HFFc6 (cell line): ENCODE measurements around the gene GPR176. TPM values are rescaled to one million over a fixed set of nuclear protein-coding genes. Genes with fewer than 3 reads are reported as not detected.
A peak's percentile ranks its signal among the peaks of the same experiment; 100 is the strongest.

Experiments
- DNase-seq: peaks from one replicate; pipeline ENCODE4 v3.0.0-alpha.2; 2018
- H3K27ac Mint-ChIP-seq: 2 replicates; pipeline ENCODE4 v1.8.0; 2020; ENCODE audit warnings: mild to moderate bottlenecking, mixed read lengths
- H3K27me3 Mint-ChIP-seq: 2 replicates; pipeline ENCODE4 v1.8.0; 2021; ENCODE audit warnings: mild to moderate bottlenecking, moderate library complexity, mixed read lengths; ENCODE audit not compliant: insufficient read depth
- H3K36me3 Mint-ChIP-seq: 2 replicates; pipeline ENCODE4 v1.8.0; 2021; ENCODE audit warnings: low read depth, mixed read lengths
- H3K4me1 Mint-ChIP-seq: 2 replicates; pipeline ENCODE4 v1.8.0; 2020; ENCODE audit warnings: low read depth, mixed read lengths
- H3K4me3 Mint-ChIP-seq: 2 replicates; pipeline ENCODE4 v1.8.0; 2020; ENCODE audit warnings: mild to moderate bottlenecking, moderate library complexity, mixed read lengths
- H3K9me3 Mint-ChIP-seq: 2 replicates; pipeline ENCODE4 v1.8.0; 2020; ENCODE audit warnings: mild to moderate bottlenecking, mixed read lengths
- CTCF ChIP-seq: fragments of 200-600 bp; sonication (generic); IDR thresholded peaks from 2 replicates; pipeline ENCODE4 v1.5.0; 2021; ENCODE audit warnings: antibody characterized with exemption, mild to moderate bottlenecking
- total RNA-seq, 6 experiments: library from RNA; stranded (reverse); fragmentation: NEBNext Ultra II Directional; extraction: Animal tissue kit (Norgen Biotek cat#: 25700); gene quantifications; 2 replicates in 1 of 6; 3 replicates in 5 of 6; pipeline ENCODE4 v1.2.3, GENCODE V29; 2021

The GPR176 gene
- total RNA-seq, 6 experiments from 2014 or later, result 151 to 193 (median 169) TPM

DNA sequence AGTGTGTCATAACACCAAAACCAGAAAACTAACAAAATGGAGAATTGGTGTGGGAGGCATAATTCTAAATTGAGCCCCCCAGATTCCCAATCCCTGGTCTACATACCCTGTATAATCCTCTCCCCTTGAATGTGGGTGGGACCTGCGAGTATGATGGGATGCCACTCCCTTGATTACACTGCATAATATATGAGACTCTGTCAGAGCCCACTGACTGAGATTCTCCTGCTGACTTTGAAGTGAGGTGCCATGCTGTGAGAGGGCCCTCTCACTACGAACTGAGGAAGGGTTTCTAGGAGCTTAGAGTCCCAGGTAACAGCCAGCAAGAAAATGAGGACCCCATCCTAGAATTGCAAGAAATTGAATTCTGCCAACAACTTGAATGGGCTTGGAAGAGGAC is 49.5 kb downstream of the GPR176 start:
- no peak for DNase-seq
- Mint-ChIP-seq H3K9me3 (no peaks in the 10 kb centered on the region), H3K36me3 (peaks cover 40% of the 10 kb centered on the region), H3K27me3 (peaks cover 4% of the 10 kb centered on the region), H3K4me1 (peaks cover 88% of the 10 kb centered on the region), H3K27ac (no peak overlapping the region), H3K4me3 (no peak overlapping the region)
- no peak for TF ChIP-seq CTCF

DNA sequence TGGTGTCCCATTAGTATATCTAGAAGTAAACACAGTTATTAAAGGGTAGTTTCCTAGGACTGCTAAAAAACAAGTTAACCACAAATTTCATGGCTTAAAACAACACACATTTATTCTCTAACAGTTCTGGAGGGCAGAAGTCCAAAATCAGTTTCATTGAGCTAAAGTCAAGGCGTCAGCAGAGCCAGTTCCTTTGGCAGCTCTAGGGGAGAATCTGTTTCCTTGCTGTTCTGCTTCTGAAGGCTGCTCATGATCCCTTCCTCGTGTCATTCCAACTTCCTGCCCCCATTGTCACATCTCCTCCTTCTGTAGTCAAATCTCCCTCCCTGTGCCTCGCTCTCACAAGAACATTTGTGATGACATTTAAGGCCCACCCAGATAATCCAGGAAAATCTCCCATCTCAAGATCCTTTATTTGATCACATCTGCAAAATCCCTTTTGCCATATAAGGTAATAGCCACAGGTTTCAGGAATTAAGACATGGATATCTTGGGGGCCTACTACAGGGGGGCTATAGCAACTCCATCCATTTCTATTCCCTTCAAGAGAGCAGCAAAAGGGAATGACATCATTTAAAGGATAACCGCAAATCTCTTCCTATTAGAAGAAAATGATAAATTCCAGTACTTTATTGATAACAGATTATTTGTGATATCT is 50.1 kb downstream of the GPR176 start:
- Mint-ChIP-seq H3K27ac (peak overlapping the region; percentile 57), H3K9me3 (no peaks in the 10 kb centered on the region), H3K27me3 (peaks cover 5% of the 10 kb centered on the region), H3K4me1 (peaks cover 92% of the 10 kb centered on the region), H3K36me3 (peaks cover 45% of the 10 kb centered on the region), H3K4me3 (no peak overlapping the region)
- no peak for DNase-seq
- TF ChIP-seq CTCF, result no peak

DNA sequence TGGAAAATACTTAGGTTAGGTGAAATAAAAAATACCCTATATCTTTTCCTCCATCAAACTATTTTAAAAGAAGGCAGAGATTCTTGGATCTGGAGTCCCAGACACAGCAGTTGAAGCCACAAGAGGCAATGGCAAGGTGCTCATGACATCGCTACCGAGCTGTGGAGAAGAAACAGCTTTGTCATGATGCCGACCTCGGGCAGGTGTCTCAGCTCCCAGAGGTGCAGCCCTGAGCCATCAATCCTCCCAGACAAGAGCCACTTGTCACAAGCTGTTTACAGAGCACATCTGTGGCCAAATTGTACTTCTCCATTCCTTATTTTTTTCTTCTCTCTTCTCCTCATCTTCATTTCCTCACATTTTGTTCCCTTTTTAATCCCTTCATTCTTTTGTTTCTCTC is 50.8 kb downstream of the GPR176 start:
- no peaks in the 10 kb centered on the region for H3K9me3 Mint-ChIP-seq
- no peak for TF ChIP-seq CTCF
- H3K36me3 Mint-ChIP-seq, result peaks cover 42% of the 10 kb centered on the region
- peaks cover 91% of the 10 kb centered on the region for H3K4me1 Mint-ChIP-seq
- H3K27ac Mint-ChIP-seq, result peak overlapping the region; percentile 57; the same call in 1 of the 2 replicates
- no peak overlapping the region for H3K4me3 Mint-ChIP-seq
- H3K27me3 Mint-ChIP-seq, result peaks cover 5% of the 10 kb centered on the region
- no peak for DNase-seq

DNA sequence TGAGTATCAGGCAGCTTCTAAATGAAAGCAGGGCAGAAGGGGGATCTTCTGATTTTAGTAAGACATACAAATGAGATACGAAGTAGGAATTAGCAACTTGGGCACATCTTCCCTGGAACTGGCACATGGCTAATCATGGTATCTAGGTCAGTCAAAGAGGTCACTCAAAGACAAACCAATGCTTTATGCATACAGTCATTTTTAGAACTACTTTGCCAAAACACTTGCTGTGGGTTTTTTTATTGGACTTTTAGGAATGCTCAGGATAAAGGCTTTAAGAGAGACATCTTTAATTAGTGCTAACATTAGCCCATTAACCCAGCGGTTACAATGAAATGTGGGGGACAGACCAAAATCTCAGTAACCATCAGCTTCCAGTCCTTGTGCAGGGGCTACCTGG is 51.7 kb downstream of the GPR176 start:
- Mint-ChIP-seq H3K9me3 (no peaks in the 10 kb centered on the region), H3K4me1 (peaks cover 86% of the 10 kb centered on the region), H3K4me3 (no peak overlapping the region), H3K27ac (no peak overlapping the region), H3K27me3 (peaks cover 5% of the 10 kb centered on the region), H3K36me3 (peaks cover 35% of the 10 kb centered on the region)
- TF ChIP-seq CTCF, result no peak
- no peak for DNase-seq

DNA sequence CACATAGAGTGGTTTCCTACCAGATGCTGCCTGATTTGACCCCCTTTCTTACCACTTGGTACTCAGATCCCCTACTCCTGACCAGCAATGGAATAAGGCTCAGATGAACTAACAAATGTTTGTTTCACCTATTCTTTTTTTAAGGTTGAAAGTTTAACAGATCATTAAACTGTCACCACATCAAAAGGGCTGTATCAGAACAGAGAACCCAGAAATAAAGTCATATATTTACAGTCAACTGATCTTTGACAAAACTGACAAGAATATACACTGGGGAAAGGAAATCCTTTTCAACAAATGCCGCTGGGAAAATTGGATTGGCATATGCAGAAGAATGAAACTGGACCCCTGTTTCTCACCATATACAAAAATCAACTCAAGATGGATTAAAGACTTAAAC is 56.0 kb downstream of the GPR176 start:
- H3K4me1 Mint-ChIP-seq, result peaks cover 63% of the 10 kb centered on the region
- H3K9me3 Mint-ChIP-seq, result no peaks in the 10 kb centered on the region
- no peak for DNase-seq
- TF ChIP-seq CTCF, result no peak
- H3K36me3 Mint-ChIP-seq, result peaks cover 35% of the 10 kb centered on the region
- no peak overlapping the region for H3K4me3 Mint-ChIP-seq
- no peak overlapping the region for H3K27ac Mint-ChIP-seq
- peaks cover 5% of the 10 kb centered on the region for H3K27me3 Mint-ChIP-seq
